Measurements from ENCODE around the gene RIPOR3.
A peak's percentile ranks its signal among the peaks of the same experiment; 100 is the strongest.

Gene RIPOR3

DNA sequence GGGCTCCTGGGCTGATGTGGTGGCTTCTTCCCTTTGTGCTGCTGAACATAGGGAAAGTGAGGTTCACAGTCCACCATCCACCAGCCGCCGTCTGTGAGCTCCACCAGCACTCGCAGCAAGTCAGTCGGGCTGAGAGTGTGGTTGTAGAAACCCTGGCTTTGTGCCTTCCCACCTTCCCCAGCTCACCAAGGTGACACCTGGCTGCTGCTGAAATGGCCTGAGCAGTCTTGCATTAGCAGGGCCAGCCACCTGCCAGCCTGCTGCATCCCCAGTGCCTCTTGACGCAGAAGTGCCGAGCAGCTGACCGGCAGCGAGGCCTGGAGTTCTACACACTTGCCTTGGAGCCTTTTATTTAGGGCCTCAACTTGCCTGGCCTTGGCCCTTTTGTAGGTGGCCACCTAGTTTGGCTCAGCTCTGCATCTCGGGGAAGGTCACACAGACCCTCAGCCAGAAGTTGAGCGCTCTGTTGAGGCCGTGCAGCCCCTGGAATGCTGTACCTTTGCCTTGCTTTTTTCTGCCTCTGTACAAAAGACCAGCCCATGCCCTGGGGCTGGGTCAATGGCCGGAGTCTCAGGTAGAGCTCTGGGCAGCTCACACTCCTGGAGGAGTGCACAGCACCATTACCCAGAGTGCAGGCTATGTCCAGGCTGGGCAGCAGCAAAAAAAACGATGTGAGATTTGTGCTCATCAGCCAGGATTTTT is 104.7 kb downstream of the RIPOR3 start:
- no peak for DNase-seq

DNA sequence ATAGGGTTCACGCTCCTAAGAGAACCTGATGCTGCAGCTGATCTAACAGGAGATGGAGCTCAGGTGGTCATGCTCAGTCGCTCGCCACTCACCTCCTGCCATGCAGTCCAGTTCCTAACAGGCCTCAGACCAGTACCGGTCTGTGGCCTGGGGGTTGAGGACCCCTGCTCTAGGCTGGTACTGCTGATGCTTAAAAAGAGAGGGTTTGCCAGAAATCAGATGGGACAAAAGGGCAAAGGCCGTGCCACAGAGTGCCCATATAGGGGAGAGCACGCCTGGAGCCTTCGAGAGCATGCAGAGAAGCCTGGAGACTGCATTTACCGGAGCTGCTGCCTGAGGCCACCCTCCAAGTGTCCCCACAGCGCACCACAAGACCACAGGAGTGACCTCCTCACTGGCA is 105.7 kb downstream of the RIPOR3 start:
- no peak for DNase-seq

DNA sequence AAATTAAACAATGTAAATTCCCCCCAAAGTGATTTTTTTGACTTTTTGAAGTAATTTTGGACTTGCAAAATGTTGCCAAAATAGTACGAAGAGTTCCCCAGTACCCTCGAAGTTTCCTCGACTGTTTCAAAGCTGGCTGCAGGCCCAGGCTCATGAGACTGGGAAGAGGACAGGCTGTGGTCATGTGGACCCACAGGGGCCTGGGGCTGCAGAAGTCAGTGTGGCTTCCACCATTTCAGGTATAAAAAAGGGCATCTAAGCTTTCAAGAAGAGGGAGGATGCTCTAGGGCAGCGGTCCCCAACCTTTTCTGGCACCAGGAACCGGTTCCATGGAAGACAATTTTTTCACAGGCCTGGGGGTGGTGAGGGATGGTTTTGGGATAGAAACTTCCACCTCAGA is 106.1 kb downstream of the RIPOR3 start:
- DNase-seq, result no peak

DNA sequence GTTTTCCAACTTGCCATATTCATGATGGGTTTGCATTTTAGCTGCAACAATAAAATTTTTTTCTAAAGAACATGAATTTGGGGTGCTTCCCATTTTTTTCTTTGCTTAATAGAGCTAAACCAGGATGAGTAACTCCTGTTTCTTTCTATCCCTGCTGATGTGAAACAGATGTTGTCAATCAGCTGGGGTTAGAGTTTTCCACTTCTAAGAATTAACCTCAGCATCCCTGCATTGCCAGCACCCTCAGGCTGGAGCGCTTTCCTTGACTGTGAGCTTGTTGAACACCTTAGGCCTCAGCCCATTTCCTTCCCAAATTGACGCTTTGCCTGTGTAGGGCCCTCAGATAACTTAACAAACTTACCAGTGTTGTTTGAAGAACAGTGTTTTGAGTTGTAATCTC is 106.7 kb downstream of the RIPOR3 start:
- DNase-seq, result no peak

DNA sequence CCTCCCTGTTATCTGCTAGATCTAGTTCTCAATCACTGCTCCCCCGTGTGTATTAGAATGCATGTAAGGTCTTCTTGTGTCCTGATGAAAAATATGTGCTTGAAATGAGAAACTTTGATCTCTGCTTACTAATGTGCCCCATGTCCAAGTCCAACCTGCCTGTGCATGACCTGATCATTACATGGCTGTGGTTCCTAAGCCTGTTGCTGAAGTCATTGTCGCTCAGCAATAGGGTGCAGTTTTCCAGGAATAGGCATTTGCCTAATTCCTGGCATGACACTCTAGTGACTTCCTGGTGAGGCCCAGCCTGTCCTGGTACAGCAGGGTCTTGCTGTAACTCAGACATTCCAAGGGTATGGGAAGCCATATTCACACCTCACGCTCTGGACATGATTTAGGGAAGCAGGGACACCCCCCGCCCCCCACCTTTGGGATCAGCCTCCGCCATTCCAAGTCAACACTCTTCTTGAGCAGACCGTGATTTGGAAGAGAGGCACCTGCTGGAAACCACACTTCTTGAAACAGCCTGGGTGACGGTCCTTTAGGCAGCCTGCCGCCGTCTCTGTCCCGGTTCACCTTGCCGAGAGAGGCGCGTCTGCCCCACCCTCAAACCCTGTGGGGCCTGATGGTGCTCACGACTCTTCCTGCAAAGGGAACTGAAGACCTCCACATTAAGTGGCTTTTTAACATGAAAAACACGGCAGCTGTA is 107.7 kb downstream of the RIPOR3 start:
- no peak for DNase-seq

DNA sequence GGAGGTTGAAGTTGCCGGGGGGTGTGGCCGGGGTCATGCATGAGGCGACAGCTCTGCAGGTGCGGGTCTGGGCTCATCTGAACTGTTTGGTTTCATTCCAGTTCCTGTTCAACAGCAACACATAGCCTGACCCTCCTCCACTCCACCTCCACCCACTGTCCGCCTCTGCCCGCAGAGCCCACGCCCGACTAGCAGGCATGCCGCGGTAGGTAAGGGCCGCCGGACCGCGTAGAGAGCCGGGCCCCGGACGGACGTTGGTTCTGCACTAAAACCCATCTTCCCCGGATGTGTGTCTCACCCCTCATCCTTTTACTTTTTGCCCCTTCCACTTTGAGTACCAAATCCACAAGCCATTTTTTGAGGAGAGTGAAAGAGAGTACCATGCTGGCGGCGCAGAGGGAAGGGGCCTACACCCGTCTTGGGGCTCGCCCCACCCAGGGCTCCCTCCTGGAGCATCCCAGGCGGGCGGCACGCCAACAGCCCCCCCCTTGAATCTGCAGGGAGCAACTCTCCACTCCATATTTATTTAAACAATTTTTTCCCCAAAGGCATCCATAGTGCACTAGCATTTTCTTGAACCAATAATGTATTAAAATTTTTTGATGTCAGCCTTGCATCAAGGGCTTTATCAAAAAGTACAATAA is 108.6 kb downstream of the RIPOR3 start:
- no peak for DNase-seq

DNA sequence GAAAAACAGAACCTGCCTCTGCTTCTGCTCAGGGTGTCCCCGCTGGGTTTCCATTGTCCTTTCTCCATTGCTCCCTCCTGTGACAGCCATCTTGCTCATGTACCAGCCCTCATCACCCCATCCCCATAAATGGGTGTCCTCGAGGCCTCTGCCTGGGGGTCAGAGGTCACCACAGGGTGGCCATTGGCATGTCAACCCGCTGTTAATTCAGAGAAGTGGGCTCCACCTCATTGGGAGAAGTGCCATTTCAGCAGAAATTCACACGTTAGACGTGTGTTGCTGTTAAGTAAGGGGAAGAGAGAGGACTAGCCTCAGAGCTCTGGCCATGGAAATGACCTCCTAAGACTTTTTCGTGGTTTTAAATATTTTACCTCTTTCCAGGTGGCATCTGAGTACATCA is 109.2 kb downstream of the RIPOR3 start:
- DNase-seq, result no peak

DNA sequence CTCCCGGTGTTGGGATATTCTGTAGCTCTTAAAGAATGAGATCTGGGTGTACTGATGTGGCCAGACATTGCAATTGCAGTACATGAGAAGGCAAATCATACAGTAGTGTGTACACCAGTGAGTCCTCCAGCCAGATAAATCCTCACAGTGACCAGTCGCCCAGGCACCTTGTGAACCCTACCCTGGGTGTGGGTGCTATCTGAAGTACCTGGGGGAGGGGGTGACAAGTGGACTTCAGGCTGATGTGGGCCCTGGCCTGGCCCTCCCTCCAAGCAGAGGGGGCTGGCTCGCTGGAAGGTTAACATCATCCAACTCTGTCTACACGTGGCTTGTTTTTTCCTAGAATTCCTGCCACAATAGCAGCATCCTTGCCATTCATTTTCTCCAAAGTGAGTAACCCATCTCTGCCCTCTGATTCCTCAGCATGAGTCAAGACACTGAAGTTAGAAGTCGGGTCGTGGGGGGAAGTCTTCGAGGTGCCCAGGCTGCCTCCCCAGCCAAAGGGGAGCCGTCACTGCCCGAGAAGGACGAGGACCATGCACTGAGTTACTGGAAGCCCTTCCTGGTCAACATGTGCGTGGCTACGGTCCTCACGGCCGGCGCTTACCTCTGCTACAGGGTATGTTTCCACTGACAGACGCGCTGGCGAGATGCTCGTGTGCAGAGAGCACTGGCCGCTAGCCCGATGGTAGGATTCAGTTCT is 110.3 kb downstream of the RIPOR3 start:
- no peak for DNase-seq

DNA sequence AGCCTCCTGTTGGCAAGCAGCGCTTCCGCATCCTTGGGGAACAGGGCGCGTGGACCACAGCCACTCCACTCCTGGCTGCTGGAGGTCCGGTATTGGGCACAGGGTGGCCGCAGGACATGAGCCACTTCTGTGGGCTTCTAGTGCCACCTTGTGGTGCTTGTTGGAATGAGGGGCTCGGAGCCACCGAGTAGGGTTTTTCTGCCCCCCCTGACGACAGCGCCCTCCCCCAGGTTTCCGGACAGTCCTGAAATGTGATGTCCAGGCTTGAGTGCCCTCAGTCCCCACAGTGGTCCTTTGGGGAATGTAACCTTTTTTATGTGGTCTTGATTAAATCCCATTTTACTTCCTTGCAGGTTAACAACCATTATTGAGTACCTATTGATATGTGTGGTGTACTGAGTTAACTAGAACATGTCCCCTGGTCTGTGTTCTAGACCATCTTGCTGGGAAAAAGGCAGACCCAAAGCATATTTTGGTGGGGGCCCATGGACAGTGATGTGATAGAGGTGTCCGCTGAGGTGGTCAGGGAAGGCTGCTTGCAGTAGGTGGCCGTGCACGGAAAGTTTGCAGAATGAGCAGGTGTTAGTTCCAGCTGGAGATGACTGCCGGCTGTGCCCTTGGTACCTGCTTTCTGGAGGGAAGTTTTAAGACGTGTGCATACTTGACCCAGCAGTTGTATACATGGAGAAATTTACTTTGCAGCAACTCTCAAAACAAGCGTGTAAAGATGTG is 111.2 kb downstream of the RIPOR3 start:
- no peak for DNase-seq

DNA sequence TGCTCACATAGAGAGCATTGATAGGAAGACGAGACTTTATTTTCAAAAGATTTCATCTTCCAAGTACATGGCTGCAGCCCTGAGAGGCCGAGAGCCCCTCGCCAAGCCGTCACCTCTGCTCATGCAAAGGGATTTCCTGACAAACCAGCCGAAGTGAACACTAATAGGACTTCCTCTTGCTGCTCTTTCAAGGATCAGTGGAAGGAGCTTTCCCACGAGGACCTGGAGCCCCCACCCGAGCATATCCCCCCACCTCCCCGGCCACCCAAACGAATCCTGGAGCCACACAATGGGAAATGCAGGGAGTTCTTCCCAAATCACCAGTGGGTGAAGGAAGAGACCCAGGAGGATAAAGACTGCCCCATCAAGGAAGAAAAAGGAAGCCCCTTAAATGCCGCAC is 111.8 kb downstream of the RIPOR3 start:
- DNase-seq, result no peak

DNA sequence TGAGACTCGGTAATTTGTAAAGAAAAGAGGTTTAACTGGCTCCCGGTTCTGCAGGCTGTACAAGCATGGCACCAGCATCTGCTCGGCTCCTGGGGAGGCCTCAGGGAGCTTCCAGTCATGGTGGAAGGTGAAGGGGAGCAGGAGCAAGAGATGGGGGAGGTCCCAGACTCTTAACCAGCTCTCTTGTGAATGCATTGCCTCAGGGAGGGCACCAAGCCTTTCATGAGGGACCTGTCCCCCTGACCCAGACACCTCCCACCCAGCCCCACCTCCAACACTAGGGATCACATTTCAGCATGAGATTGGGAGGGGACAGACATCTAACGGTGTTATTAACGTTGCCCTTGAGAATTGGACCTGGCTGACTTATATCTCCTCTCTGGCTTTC is 112.6 kb downstream of the RIPOR3 start:
- DNase-seq, result no peak

DNA sequence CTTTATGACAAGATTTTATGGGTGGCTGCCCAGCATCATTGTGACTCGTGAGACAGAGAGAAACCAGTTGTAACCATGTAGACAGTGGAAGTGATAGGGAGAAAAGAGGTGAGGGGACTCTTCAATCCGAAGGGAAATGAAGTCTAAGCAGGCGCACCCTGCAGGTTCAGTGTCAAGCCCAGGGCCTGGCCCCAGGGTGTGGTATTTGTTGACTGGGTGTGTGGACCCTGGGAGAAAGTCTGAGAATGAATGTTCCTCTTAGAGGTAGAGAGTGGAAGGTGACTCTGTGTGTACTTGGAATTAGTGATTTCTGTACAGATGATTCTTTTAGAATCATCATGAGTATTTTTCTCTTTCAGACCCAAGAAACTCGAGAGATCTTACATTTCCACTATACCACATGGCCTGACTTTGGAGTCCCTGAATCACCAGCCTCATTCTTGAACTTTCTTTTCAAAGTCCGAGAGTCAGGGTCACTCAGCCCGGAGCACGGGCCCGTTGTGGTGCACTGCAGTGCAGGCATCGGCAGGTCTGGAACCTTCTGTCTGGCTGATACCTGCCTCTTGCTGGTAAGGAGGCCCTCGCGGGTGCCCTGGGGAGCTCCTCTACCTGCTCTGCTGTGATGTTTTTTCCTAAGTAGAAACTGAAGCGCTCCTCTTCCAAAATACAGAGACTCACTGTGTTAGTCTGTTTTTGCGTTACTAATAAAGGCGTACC is 113.1 kb downstream of the RIPOR3 start:
- DNase-seq, result no peak

DNA sequence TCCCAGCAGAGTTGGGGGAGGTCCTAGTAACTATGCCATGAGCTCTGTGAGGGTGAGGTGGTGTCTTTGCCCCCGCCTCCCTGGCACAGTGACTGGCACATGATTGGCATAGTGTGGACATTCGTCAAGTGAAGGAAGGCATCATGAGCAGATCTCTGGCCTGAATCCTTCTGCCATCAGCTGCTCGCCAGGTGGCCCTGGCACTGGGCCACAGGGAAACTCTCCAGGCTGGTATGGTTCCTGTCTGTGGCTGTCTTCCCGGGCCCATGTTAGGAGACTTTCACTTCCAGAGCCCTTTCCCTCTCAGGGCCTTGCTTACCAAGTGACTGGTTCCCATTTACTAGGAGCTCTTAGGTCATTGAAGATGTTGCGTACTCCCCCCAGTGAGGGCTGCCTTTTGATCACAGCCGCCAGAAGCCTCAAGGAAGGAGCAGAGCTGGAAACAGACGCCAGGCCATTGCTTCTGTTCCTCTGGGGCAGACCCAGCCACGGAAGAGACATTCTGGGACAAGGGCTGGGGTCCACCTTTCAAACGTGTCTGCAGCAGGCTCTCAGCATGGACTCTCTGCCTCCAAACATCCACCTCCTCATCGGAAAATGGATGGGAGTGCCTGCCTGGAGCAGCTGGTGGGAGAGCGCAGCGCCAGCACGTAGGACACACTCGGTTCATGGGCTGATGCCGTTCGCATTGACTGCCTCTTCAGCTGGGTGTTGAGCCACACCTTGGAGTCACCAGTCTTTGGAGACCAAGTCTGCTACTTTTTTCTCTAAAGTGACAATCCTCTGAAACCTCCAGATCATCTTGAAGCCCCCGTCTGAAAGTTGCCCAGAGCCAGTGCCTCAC is 113.9 kb downstream of the RIPOR3 start:
- peak; percentile 24 for DNase-seq

DNA sequence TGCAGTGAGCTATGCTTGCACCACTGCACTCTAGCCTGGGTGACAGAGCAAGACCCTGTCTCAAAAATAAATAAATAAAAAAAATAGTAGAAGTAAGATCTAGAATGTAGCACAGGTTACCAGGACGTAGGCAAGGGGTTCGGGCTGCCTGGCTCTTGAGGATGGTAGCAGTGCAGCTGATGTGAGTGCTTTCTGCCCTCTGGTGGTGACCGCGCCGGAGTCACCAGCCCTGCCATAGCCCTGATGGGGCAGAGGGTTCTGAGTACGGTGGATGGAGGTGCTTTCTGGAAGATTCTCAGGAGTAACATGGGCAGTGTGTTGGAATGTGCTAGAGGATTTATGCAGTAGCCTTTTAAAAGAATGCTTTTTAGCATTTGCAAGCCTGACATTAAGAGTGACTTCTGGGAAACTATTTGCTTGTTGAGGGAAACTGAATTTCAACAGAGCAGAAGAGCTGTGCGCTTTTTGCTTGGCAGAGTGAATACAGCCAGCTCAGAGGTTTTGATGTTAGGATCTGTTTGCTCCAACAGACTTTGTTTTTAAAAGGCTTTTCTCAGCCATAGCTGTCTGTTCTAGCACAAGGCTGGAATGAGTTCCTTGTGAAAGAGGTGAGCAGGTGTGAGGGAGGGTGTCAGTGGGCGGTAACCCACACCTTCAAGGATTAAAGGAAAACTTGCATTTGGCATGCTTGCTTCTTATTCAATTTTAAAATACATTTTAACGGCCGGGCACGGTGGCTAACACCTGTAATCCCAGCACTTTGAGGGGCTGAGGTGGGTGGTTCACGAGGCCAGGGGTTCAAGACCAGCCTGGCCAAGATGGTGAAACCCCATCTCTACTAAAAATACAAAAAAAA is 115.2 kb downstream of the RIPOR3 start:
- peak; percentile 13 for DNase-seq

DNA sequence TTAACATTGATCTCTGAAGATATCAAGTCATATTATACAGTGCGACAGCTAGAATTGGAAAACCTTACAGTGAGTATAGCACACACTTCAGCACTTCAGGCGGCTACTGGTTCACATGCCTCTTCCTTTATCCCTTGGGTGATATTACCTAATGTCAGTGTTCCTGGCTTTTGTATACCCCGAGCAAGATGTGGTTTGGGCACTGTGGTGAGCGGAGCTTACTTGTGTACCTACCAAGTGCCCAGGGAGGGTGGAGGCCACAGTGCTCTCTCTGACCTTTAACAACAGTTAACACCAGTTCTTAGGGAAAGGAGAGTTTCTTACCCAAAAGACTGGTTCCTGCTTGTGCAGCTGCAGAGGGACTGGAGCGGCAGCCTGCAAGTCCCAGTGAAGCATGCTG is 116.8 kb downstream of the RIPOR3 start:
- DNase-seq, result no peak

DNA sequence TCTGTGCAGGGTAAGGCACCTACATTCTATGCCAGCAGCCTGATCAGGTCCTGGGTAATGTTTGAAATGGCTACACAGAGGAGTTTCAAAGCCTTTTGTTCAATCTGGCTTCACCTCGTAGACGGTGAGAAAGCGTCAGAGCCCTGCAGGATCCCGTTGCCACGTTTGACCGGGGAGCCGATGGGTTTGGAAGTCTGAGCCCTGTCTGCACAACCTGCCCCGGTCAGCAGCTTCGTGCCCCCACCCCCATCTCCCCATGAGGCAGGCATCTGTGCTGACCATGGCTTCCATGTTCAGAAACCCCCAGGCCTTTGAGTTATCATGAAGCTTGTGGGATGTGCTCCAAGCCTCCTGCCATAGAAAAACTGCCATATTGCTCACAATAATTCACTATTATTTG is 117.2 kb downstream of the RIPOR3 start:
- DNase-seq, result no peak

DNA sequence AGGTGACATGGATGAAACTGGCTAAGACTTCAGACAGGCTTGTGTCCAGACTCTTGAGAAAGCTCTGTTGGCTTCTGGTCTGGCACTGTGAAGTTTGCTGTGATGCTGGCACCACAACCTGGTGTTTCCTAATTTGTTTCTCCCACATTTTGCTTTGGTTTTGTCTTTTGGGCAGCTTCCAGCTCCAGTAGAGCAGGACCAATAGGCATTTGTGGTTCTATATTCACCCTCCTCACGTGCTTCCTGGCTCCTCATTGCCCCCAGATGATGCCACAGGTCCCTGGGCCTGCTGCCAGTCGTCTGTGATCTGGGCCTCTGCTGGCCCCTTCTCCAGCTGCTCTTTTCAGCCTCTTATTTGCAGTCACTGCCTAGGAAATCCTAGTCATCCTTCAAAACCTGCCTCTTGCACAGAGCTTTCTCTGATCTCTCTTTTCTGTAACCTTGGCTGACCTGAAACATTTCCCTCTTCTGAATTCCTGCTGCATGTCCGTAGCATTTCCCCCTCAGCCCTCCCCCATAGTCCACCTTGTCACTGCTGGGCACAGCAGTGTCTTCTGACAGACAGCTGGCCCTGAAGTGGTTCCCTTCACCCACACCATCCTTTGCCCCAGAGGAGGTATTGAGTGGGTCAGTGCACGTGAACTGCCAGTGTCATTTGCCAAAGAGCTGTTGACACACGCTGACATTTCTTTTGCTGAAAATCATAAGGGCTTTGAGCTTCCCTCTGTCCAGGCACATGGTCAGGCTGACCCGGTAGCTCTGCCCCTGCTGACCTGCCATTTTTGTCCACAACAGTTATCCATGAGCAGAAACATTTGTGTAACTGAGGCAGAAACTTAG is 118.2 kb downstream of the RIPOR3 start:
- DNase-seq, result peak; percentile 84

DNA sequence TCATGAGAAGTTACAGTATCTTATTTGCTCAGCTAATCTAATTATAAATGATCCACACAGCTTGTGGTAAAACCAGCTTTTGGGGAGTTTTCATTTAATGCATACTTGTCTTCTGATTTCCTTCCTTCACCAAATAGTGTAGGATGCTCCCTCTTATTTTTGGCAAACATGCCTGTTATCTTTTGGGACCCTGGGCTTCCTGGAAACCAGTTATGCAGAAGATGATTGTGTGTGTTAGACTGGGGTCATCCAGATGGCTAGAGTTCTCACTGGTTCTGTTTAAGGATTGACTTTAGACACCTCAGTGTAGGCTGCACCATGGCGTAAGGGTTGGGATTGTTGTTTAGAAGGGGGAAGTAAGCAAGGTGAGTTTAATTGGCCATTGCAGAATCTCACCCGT is 119.9 kb downstream of the RIPOR3 start:
- no peak for DNase-seq
